HEK293T (cell line): Measurements from ENCODE around the gene DRC1.

Experiments
- CTCF ChIA-PET: fragments of 350-600 bp; formaldehyde crosslinking; extraction: SDS; loops from one replicate; lab custom pipeline; 2021; ENCODE audit warnings: antibody characterized with exemption, inconsistent platforms; lab: Yijun Ruan, JAX
- POLR2A ChIA-PET: fragments of 350-600 bp; formaldehyde crosslinking; extraction: SDS; loops from one replicate; lab custom pipeline; 2020; ENCODE audit warnings: antibody characterized with exemption, inconsistent platforms; lab: Yijun Ruan, JAX
- DNase-seq: peaks from one replicate; pipeline ENCODE4 v3.0.0; 2012; ENCODE audit warnings: mixed read lengths; ENCODE audit errors: extremely low spot score
- ARNT ChIP-seq: fragments of 450-650 bp; IDR thresholded peaks from 2 replicates; pipeline ENCODE4 v1.6.1; 2017; ENCODE audit warnings: mild to moderate bottlenecking
- BHLHE40 ChIP-seq: fragments of 450-650 bp; IDR thresholded peaks from 2 replicates; pipeline ENCODE4 v1.6.1; 2016; ENCODE audit warnings: mild to moderate bottlenecking, moderate library complexity, borderline replicate concordance
- CTBP1 ChIP-seq: fragments of 450-650 bp; IDR thresholded peaks from 2 replicates; pipeline ENCODE4 v1.6.1; 2016; ENCODE audit warnings: borderline replicate concordance
- ELF4 ChIP-seq: fragments of 450-650 bp; IDR thresholded peaks from 2 replicates; pipeline ENCODE4 v1.6.1; 2017; ENCODE audit warnings: antibody characterized with exemption
- FOXA1 ChIP-seq: fragments of 450-650 bp; IDR thresholded peaks from 2 replicates; pipeline ENCODE4 v1.6.1; 2016; ENCODE audit warnings: mild to moderate bottlenecking
- FOXK2 ChIP-seq: fragments of 450-650 bp; IDR thresholded peaks from 2 replicates; pipeline ENCODE4 v1.6.1; 2016; ENCODE audit warnings: mild to moderate bottlenecking
- FOXM1 ChIP-seq: fragments of 450-650 bp; IDR thresholded peaks from 2 replicates; pipeline ENCODE4 v1.6.1; 2017; ENCODE audit warnings: mild to moderate bottlenecking, borderline replicate concordance
- HDGF ChIP-seq: fragments of 450-650 bp; IDR thresholded peaks from 2 replicates; pipeline ENCODE4 v1.6.1; 2017; ENCODE audit warnings: antibody characterized with exemption, borderline replicate concordance
- L3MBTL2 ChIP-seq: fragments of 450-650 bp; conservative IDR thresholded peaks from 2 replicates; pipeline ENCODE4 v1.6.1; 2016; ENCODE audit warnings: mild to moderate bottlenecking
- LEF1 ChIP-seq: fragments of 450-650 bp; IDR thresholded peaks from 2 replicates; pipeline ENCODE4 v1.6.1; 2017; ENCODE audit warnings: mild to moderate bottlenecking, borderline replicate concordance
- NFRKB ChIP-seq: fragments of 450-650 bp; IDR thresholded peaks from 2 replicates; pipeline ENCODE4 v1.6.1; 2016; ENCODE audit warnings: mild to moderate bottlenecking, moderate library complexity
- SP1 ChIP-seq: fragments of 450-650 bp; IDR thresholded peaks from 2 replicates; pipeline ENCODE4 v1.6.1; 2017
- SUZ12 ChIP-seq: fragments of 450-650 bp; IDR thresholded peaks from 2 replicates; pipeline ENCODE4 v1.6.1; 2016; ENCODE audit warnings: mild to moderate bottlenecking
- TARDBP ChIP-seq: fragments of 450-650 bp; IDR thresholded peaks from 2 replicates; pipeline ENCODE4 v1.6.1; 2016
- ZNF384 ChIP-seq: fragments of 450-650 bp; IDR thresholded peaks from 2 replicates; pipeline ENCODE4 v1.6.1; 2016
- TF ChIP-seq, protein P1 (sequence below): fragments of 450-650 bp; IDR thresholded peaks from 2 replicates; pipeline ENCODE4 v1.6.1; 2016

DRC1 gene

GRCh38 chr2:26495705-26496297 lies 94.1 kb downstream of the DRC1 start:
- no peak for DNase-seq
- TF ChIP-seq, protein P1, sequence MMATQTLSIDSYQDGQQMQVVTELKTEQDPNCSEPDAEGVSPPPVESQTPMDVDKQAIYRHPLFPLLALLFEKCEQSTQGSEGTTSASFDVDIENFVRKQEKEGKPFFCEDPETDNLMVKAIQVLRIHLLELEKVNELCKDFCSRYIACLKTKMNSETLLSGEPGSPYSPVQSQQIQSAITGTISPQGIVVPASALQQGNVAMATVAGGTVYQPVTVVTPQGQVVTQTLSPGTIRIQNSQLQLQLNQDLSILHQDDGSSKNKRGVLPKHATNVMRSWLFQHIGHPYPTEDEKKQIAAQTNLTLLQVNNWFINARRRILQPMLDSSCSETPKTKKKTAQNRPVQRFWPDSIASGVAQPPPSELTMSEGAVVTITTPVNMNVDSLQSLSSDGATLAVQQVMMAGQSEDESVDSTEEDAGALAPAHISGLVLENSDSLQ, result 0 out of 2 replicates have a peak, but pooled peaks have one; percentile 31
- TF ChIP-seq HDGF (no peak), LEF1 (no peak)
- CTCF ChIA-PET, result no interaction called here
- POLR2A ChIA-PET, result no interaction called here

- TF ChIP-seq, protein P1, result no peak
- TF ChIP-seq SUZ12 (no peak), ZNF384 (no peak), LEF1 (no peak), FOXM1 (no peak), CTBP1 (no peak), FOXA1 (no peak), FOXK2 (no peak), ELF4 (no peak)
- CTCF ChIA-PET, result no interaction called here
- no peak for DNase-seq
- POLR2A ChIA-PET, result no interaction called here
Measured at GRCh38 chr2:26500406-26500805, 98.7 kb downstream of the DRC1 start.

DNA sequence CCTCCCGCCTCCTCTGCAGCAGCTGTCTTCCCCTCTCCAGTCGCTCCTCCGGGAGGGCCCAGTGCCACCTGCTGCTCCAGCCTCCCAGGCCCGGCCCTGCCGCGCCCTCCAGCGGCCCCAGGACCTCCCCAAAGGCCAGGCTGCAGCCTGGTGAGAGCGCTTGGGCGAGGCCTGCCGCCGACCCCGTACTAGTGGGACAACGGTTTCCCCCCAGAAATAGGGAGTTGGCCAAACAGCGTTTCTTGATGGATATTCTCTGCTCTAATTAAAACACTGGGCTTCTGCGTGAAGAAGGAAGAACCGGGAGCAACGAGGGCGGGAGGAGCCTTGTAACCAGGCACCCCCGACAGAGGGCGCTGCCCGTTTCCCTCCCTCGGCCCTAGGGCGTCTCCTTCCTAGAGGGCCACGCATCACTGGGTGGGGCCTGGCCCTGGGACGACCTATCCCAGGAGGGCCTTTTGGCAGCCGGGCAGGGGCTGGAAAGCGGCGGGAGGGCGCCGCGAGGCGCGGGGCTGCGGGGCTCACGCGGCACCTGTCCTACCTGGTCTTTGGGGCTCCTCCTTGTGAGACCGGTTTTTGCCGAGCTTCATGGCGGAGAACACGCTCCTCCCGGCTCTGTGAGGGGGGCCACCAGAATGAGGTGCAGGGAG lies 101.6 kb downstream of the DRC1 start:
- CTCF ChIA-PET, result interaction anchor here (0.6 to 1.7 kb wide), 7 partner anchors 12 to 1528 kb away, joined by 3 to 9 read pairs (median 3); no protein-coding TSS in a partner anchor
- TF ChIP-seq L3MBTL2, result peak; percentile 85
- no peak for TF ChIP-seq ELF4
- DNase-seq, result peak; percentile 89
- POLR2A ChIA-PET, result interaction anchor here (1.4 kb wide), 1 partner anchor 15 kb away, joined by 4 read pairs; no protein-coding TSS in a partner anchor

GRCh38 chr2:26504002-26504401 lies 102.3 kb downstream of the DRC1 start:
- no peak for DNase-seq

GRCh38 chr2:26506279-26506678 lies 104.6 kb downstream of the DRC1 start:
- ChIA-PET CTCF (no interaction called here), POLR2A (no interaction called here)
- no peak for DNase-seq
- TF ChIP-seq SP1 (no peak), CTBP1 (no peak), TARDBP (no peak), L3MBTL2 (no peak), FOXA1 (no peak), ZNF384 (no peak), ARNT (no peak), FOXK2 (no peak), HDGF (no peak)
- TF ChIP-seq, protein P1, result no peak

More at GRCh38 chr2:26504002-26504401, 102.3 kb downstream of the DRC1 start:
- TF ChIP-seq ZNF384 (no peak), BHLHE40 (no peak), ARNT (no peak), FOXA1 (no peak), SP1 (no peak), FOXK2 (no peak), NFRKB (no peak), LEF1 (no peak), FOXM1 (no peak), CTBP1 (no peak), TARDBP (no peak), HDGF (no peak), ELF4 (no peak), L3MBTL2 (no peak), SUZ12 (no peak)
- TF ChIP-seq, protein P1, result no peak
- POLR2A ChIA-PET, result interaction anchor here (0.6 to 1.4 kb wide), 2 partner anchors 14 to 189 kb away, joined by 3 to 4 read pairs; no protein-coding TSS in a partner anchor
- CTCF ChIA-PET, result interaction anchor here (1.2 kb wide), 1 partner anchor 11 kb away, joined by 3 read pairs; no protein-coding TSS in a partner anchor
